Nephron progenitor cell (in vitro differentiated cells): Measurements from ENCODE around the gene VCL.

Experiments used
- DNase-seq: peaks from one replicate; pipeline ENCODE4 v3.0.0; 2021
- H3K27ac Mint-ChIP-seq: 2 replicates; pipeline ENCODE4 v1.8.0; 2021; ENCODE audit warnings: mild to moderate bottlenecking, moderate library complexity, mixed read lengths
- H3K27me3 Mint-ChIP-seq: 2 replicates; pipeline ENCODE4 v1.8.0; 2021; ENCODE audit warnings: mild to moderate bottlenecking, low read depth, mixed read lengths; ENCODE audit not compliant: poor library complexity
- H3K36me3 Mint-ChIP-seq: 2 replicates; pipeline ENCODE4 v1.8.0; 2021; ENCODE audit warnings: low read depth, mixed read lengths
- H3K4me1 Mint-ChIP-seq: 2 replicates; pipeline ENCODE4 v1.8.0; 2021; ENCODE audit warnings: mixed read lengths
- H3K4me3 Mint-ChIP-seq: 2 replicates; pipeline ENCODE4 v1.8.0; 2021; ENCODE audit warnings: mild to moderate bottlenecking, moderate library complexity, mixed read lengths
- H3K9me3 Mint-ChIP-seq: 2 replicates; pipeline ENCODE4 v1.8.0; 2021; ENCODE audit warnings: mild to moderate bottlenecking, moderate library complexity, mixed read lengths
- TF ChIP-seq, protein P1 (sequence below): fragments of 200-600 bp; sonication (generic); IDR thresholded peaks from 2 replicates; pipeline ENCODE4 v1.5.0; 2021; ENCODE audit warnings: antibody characterized with exemption

Gene VCL

GRCh38 chr10:74086317-74086716 lies 88.4 kb downstream of the VCL start:
- no peaks in the 10 kb centered on the region for H3K9me3 Mint-ChIP-seq
- no peaks in the 10 kb centered on the region for H3K27me3 Mint-ChIP-seq
- peak overlapping the region; percentile 83 for H3K27ac Mint-ChIP-seq
- H3K4me1 Mint-ChIP-seq, result no peaks in the 10 kb centered on the region
- TF ChIP-seq, protein P1, sequence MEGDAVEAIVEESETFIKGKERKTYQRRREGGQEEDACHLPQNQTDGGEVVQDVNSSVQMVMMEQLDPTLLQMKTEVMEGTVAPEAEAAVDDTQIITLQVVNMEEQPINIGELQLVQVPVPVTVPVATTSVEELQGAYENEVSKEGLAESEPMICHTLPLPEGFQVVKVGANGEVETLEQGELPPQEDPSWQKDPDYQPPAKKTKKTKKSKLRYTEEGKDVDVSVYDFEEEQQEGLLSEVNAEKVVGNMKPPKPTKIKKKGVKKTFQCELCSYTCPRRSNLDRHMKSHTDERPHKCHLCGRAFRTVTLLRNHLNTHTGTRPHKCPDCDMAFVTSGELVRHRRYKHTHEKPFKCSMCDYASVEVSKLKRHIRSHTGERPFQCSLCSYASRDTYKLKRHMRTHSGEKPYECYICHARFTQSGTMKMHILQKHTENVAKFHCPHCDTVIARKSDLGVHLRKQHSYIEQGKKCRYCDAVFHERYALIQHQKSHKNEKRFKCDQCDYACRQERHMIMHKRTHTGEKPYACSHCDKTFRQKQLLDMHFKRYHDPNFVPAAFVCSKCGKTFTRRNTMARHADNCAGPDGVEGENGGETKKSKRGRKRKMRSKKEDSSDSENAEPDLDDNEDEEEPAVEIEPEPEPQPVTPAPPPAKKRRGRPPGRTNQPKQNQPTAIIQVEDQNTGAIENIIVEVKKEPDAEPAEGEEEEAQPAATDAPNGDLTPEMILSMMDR, result no peak
- no peak overlapping the region for H3K4me3 Mint-ChIP-seq
- DNase-seq, result no peak
- peaks cover 46% of the 10 kb centered on the region for H3K36me3 Mint-ChIP-seq

DNA sequence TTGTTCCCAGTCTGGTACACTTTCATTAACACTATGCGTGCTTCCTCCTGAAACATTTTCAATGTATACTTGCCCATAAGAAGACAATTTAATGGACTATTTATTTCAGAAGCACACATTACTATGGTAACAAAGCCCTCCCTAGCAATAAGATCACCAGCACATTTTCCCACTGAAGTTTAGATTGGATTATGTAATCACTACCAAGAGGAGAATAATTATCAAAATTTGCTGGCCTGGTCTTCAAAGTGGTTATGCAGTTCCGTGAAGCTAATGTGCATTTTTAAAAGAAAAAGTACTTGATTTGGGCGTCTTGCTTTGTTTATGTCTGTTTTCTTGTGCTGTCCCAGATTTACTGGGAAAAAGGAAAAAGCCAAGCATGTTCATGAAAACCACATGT lies 90.8 kb downstream of the VCL start:
- peaks cover 47% of the 10 kb centered on the region for H3K36me3 Mint-ChIP-seq
- DNase-seq, result no peak
- H3K27me3 Mint-ChIP-seq, result no peaks in the 10 kb centered on the region
- H3K9me3 Mint-ChIP-seq, result no peaks in the 10 kb centered on the region
- H3K4me1 Mint-ChIP-seq, result no peaks in the 10 kb centered on the region
- TF ChIP-seq, protein P1, result no peak
- H3K4me3 Mint-ChIP-seq, result no peak overlapping the region
- H3K27ac Mint-ChIP-seq, result peak overlapping the region; percentile 29

DNA sequence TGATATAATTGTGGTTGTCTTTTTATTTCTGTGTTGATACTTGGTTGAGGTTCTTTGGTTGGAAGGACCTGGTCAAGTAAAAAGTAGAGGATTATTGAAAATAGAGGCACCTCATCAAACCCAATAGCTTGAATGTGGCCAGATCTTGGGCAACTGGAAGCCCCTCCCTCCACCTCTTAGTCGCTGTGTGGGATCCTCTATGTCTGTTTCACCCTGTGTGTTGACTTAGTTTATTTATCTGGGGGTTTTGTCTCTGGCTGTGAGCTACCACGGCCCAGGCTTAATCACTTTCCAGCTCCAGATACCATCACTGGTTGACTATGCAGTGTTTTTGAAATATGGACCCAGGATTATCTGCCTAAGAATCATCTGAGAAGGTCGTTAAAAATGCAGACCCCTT lies 94.5 kb downstream of the VCL start:
- H3K36me3 Mint-ChIP-seq, result peaks cover 61% of the 10 kb centered on the region
- TF ChIP-seq, protein P1, result no peak
- H3K27ac Mint-ChIP-seq, result no peak overlapping the region
- no peak overlapping the region for H3K4me3 Mint-ChIP-seq
- no peaks in the 10 kb centered on the region for H3K9me3 Mint-ChIP-seq
- H3K27me3 Mint-ChIP-seq, result no peaks in the 10 kb centered on the region
- no peak for DNase-seq
- no peaks in the 10 kb centered on the region for H3K4me1 Mint-ChIP-seq

- H3K27me3 Mint-ChIP-seq, result no peaks in the 10 kb centered on the region
- peaks cover 72% of the 10 kb centered on the region for H3K36me3 Mint-ChIP-seq
- H3K27ac Mint-ChIP-seq, result no peak overlapping the region
- no peak for DNase-seq
- H3K9me3 Mint-ChIP-seq, result no peaks in the 10 kb centered on the region
- TF ChIP-seq, protein P1, result no peak
- no peaks in the 10 kb centered on the region for H3K4me1 Mint-ChIP-seq
- no peak overlapping the region for H3K4me3 Mint-ChIP-seq
These were observed 95.7 kb downstream of the VCL start for GRCh38 chr10:74093530-74094164.

DNA sequence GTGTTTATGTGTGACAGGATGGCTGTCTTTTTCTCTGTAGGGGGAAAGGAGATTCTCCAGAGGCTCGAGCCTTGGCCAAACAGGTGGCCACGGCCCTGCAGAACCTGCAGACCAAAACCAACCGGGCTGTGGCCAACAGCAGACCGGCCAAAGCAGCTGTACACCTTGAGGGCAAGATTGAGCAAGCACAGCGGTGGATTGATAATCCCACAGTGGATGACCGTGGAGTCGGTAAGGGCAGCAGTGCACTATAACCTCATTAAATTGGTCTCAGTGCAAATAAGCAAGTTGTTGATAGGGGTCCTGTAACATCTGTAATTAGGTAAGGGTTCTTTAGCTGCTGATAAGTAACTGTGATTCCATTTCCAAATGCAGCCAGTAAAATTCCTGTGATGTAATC lies 96.3 kb downstream of the VCL start:
- Mint-ChIP-seq H3K9me3 (no peaks in the 10 kb centered on the region), H3K4me1 (no peaks in the 10 kb centered on the region), H3K36me3 (peaks cover 72% of the 10 kb centered on the region), H3K4me3 (no peak overlapping the region), H3K27ac (peak overlapping the region; percentile 82), H3K27me3 (no peaks in the 10 kb centered on the region)
- TF ChIP-seq, protein P1, result no peak
- DNase-seq, result no peak

DNA sequence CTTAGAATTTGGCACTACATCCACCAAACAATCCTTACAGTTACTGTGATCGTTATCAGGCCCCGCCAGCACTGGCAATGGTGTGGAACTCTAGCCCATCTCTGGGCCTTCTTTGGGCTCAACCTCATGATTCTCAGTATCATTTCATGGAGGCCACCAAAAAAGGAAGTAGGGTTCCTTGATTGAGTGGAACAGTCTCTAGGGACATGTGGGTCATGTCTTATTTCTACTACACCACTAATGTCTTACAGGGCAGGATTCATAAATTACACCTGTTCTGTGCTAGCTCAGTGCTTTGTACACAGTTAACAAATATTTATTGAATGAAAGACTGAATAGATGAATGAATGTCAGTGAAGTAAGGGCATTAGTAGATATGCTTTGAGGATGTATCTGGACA lies 98.9 kb downstream of the VCL start:
- Mint-ChIP-seq H3K4me3 (no peak overlapping the region), H3K4me1 (peaks cover 6% of the 10 kb centered on the region), H3K27ac (peak overlapping the region; percentile 41), H3K27me3 (no peaks in the 10 kb centered on the region), H3K36me3 (peaks cover 71% of the 10 kb centered on the region), H3K9me3 (no peaks in the 10 kb centered on the region)
- no peak for DNase-seq
- TF ChIP-seq, protein P1, result no peak
